ENCODE measurements around the gene LCLAT1.

- no peak for TF ChIP-seq CTCF (IDR thresholded peaks at IDR 0.05)
- no peak for TF ChIP-seq POLR2A (IDR thresholded peaks at IDR 0.05)
These were observed 214.4 kb downstream of the LCLAT1 start for GRCh38 chr2:30661173-30662107.

All from adrenal gland (tissue), 5 donors.